GM18498 (cell line): Measurements from ENCODE around the gene NUDT17.
"Not testable (repeated sequence)": the region's sequence is repeated elsewhere in the genome, so short reads cannot be mapped to it uniquely, and the experiment has no call there.

Source experiments
- ATAC-seq: cut with Tn5 transposase; IDR thresholded peaks from one replicate; pipeline ENCODE4 v1.9.1; 2021; ENCODE audit warnings: mild to moderate bottlenecking, moderate library complexity; ENCODE audit not compliant: unreplicated experiment

The NUDT17 gene, protein sequence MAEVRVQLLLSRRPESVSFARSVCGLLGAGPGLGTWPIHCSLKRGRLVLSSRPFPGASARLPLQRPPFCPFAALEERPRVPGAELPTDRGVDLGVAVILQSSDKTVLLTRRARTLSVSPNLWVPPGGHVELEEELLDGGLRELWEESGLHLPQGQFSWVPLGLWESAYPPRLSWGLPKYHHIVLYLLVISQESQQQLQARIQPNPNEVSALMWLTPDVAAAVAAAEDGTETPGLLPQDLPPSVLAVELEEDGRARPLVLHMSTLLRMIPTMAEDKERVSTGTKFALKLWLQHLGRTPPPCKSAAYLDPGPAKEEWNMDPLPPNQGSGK

DNA sequence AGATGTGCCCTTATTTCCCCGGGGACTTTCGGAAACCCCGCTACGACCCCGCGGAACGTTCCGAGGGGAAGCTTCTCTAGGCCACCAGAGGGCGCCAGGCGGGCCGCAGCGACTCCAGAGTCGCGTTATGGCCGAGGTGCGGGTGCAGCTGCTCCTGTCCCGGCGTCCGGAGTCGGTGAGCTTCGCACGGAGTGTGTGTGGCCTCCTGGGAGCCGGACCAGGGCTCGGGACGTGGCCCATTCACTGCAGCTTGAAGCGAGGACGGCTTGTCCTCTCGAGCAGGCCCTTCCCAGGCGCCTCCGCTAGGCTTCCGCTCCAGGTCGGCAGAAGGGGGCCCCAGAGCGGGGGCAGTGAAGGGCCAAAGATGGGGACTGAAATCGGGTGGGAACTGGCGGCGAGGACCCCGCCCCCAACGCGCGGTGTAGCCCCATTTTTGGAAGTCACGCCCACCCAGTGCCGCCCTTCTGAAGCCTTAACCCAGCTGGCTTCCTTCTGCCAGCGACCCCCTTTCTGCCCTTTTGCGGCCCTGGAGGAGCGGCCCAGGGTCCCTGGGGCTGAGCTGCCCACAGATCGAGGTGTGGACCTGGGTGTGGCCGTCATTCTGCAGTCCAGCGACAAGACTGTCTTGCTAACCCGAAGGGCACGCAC, at the start of gene NUDT17:
NUDT17 (plus strand) TSS at position 117 of the 648 bp plus-strand sequence; CDS start at position 128, 11 bp downstream.
- ATAC-seq, result peak; percentile 71

DNA sequence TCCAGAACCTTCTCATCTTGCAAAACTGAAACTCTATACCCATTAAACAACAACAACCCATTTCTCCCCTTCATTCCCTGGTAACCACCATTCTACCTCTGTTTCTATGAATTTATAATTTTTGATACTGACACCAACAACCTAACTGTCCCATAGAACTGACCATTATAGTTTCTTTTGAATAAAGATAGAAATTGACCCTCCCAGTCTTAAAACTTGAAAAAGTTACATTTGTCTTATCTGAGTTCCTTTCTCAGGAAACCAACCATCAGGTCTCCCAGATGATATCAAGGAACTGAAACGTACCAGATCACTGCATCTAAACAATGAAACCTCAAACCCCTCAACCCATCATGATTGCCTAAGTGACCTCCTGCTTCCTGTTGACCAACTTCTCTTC, 48.7 kb upstream of the NUDT17 start:
- no peak for ATAC-seq

DNA sequence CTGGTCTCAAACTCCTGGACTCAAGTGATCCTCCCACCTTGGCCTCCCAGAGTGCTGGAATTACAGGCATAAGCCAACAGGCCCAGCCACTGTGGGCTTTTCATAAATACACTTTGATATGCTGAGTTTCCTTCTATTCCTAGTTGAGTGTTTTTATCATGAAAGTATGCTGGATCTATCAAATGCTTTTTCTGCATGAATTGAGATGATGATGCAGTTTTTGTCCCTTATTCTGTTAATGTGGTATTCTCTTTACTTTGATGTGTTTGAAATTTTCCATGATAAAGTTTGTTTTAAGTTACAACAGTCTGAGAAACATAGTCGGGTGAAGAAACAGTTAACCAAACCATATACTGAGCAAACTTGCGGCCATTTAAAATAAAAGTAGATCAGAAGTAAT, 45.6 kb upstream of the NUDT17 start:
- no peak for ATAC-seq

DNA sequence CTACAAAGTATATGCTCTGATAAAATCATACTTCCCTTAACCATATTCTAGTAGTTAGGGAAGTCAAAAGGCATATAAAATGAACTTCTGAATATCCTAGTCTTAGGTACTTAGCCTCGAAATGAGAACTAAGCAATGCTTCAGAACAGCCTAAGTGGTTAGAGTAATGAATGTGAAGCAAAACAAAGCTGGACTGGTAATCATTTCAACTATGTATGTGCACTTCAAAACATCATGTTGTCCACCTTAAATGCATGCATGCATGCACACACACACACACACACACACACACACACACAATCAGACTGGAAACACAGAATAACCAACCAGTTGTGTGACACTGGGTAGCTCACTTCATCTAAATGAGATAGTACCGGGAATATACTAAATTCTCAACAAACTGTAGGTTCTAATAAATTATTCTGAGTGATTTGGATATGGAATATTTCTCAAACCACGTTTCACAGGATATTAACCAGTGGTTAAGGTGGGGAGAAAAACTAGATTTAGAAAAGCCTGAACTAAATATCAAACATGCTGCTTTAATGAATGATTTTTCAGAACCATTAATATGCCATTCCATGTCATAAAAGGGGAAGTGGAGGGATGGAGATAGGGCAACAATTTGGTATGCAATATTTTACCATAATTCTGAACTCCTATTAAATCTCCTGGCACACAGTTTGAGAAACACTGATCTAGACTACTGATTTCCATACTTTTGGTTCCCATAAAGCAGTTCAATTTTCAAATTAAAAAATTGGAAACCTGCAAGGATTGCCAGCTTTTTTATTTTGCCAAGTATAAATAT, 41.0 kb upstream of the NUDT17 start:
- ATAC-seq, result no peak

DNA sequence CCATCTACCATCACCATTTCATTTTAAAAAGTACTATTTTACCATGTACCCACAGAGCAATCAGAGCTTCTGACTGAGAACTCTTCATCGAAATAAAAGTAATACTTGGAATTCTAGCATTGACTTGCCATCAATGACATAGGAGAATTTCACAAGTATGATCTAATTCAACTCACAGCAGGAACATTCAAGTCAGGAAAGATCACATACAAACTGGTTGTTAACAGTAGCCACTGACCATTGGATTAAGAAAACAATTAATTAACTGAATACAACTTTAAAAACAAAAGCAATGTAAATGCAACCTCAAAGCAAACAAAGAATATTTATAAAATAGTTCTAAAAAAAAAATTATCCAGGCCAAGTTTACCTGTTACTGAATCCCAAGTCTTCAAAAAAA, 40.4 kb upstream of the NUDT17 start:
- ATAC-seq, result no peak

DNA sequence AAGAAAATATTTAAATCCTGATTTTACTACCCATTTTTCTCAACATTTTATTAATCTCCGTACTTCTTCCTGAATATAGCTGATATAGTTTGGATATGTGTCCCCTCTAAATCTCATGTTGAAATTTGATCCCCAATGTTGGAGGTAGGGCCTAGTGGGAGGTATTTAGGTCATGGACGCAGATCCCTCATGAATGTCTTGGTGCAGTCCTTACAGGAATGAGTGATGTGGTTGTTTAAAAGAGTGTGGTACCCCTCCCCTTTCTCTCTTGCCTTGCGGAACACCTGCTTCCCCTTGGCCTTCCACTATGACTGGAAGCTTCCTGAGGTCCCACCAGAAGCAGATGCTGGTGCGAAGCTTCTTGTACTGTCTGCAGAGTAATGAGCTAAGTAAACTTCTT, 39.0 kb upstream of the NUDT17 start:
- no peak for ATAC-seq

DNA sequence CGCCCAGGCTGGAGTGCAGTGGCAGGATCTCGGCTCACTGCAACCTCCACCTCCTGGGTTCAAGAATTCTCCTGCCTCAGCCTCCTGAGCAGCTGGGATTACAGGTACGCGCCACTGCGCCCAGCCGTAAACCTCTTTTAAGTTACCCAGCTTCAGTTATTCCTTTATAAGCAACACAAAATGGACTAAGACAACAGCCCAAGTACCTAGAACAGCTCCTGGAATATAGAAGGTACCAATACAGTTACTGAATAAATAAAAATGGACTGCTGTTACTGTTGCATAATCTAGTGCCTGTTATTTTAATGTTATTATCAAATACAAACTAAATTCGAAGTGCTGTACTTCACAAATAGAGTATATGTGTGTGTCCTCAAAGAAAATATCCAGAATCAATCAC, 38.6 kb upstream of the NUDT17 start:
- no peak for ATAC-seq

DNA sequence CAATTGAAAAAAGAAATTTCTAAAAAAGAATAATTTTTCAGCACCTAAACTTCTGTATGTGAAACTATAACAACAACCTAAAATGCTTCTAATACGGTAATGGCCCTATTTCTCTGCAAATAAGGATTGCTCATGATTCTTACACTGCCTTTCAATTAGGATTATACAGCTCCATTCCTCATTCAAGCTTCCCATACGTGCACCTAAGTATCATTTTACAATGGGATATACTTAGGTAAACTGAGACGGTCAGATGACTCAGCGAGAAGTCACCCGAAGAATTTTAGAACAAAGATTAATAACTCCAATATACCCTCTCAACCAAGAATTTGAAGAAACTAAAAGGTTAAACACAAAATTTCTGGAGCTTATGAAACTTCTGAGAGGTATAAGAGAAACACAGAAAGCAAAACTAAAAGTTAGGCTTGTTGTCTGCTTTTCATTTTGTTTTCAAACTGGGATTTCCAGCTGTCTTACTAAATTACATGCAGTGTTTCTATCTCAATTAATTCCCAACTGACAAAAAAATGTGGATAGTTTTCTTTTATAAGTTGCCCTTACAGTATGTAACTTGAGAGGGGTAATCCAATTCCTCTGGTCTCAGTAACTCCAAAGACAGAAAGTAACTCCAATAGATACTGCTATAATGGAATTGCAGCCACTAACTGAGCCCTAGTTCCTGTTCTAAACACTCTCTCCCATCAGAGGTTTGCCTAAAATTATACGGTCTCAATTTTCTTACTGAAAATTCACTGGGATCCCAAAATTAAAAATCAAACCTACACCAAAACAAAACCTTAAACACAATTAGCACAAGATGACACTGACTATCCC, 32.2 kb upstream of the NUDT17 start:
- not testable (repeated sequence) for ATAC-seq

DNA sequence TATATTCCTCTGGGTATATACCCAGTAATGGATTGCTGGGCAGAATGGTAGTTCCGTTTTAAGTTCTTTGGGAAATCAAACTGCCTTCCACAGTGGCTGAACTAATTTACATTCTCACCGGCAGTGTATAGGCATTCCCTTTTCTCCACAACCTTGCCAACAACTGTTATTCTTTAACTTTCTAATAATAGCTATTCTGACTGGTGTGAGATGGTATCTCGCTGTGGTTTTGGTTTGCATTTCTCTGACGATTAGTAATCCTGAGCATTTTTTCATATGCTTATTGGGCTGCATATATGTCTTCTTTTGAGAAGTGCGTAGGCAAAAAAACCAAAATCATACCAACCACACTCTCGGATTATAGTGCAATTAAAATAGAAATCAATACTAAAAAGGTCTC, 27.3 kb upstream of the NUDT17 start:
- not testable (repeated sequence) for ATAC-seq

DNA sequence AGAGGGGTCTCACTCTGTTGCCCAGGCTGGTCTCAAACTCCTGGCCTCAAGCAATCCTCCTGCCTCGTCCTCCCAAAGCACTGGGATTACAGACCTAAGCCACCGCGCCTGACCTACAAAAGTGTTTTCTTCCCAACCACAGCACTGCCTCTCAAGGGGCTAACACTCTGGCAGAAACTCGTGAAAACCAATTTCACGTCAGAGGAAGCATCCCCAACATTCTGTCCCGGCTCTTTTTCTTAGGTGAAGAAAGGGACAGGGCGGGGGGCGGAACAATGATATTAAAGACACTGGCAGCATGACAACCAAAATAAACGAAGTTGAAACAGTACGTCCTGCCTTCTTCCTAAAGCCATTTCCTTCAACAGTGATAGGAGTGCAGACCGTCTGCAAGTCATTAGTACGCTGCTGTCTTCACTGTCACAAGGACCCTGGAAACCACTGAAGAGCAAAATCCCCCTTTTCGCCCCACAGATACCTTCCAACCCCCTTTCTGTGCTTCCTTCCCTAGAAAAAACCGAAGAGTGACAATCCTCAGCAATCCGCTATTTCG, 22.6 kb upstream of the NUDT17 start:
- ATAC-seq, result not testable (repeated sequence)

DNA sequence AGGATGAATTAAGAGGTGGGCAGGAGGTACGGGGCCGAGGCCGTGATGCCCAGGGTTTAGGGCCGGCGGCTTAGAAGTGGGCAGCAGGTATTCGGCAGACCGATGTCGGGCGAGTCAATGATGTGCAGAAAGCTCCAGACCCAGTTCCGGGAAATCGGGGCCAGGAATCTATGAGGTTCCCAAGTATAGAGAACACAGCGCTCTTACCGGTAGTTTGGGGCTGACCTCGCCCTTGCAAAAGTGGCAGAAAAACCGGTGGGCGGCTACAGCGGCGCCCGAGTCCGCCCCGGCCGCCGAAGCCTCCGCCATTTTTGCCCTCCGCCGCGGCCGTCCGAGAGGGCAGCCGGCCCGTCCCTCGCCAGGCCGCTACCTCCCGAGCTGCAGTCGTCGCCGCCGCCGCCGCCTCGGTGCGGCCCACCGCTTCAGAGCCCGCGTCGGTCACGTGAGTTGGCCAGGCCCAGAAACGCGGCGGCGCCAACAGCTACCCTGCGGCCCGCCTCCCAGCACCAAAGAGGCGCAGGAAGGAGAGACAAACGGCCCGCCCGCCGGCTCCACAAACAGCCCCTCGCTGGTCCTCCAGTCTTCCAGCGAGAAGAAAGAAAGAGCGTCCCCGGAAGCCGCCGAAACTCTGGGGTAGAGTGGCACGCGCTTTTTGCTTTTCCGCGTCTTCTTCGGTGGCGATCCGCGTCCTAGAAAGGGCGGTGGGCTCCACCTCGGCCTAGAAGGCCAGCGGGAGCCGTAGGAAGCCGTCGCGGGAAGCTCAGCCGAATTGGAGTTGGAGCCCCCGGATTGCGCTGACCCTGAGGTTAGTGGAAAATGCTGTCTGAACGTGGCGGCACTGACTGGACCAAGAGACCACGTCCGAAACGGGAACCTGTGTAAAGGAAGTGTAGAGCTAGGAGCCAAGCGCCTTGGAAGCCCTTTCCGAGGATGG, 21.6 kb upstream of the NUDT17 start, which contains the start of the genes POLR3C and RNF115:
POLR3C (plus strand) TSS at position 636 of the 934 bp plus-strand sequence. CDS start 1,577 bp downstream, outside the sequence.
RNF115 (minus strand) TSS at position 531 of the 934 bp plus-strand sequence; CDS start at position 309, 222 bp downstream.
- ATAC-seq, result peak; percentile 88

DNA sequence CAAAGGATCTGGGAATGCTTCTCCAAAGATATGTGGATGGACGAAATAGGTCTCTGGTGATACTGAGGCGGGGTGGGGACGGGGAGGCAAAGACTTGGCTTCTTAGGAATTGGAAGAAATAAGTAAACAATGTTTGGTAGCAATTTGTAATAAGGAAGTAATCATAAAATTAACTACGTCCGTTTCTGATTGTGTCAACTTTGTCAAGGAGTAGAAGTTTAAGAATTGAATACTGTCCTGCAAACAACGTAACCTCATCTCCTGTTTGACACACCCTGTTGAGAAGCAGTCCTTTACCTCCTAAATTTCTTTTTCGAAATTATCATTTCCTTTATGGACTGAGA, 21.0 kb upstream of the NUDT17 start:
- ATAC-seq, result no peak

DNA sequence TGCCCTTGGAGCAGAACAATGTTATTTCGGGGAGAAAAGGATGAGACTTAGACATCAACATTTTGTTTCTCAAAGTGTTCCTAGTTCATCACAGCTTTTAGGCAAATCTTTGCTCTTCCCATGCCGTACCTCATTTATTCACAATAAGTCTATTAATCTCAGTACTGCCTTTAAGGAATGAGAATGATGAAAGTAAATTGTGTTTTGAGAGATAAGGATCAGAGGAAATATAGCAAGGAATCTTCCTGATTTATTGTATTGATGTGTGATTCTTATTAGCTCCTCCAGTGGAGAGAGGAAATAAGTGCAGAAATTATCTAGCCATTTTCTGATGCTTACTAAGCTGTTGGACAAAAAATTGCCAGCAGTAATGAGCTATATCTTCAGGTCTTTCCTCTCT, 19.4 kb upstream of the NUDT17 start:
- ATAC-seq, result no peak

DNA sequence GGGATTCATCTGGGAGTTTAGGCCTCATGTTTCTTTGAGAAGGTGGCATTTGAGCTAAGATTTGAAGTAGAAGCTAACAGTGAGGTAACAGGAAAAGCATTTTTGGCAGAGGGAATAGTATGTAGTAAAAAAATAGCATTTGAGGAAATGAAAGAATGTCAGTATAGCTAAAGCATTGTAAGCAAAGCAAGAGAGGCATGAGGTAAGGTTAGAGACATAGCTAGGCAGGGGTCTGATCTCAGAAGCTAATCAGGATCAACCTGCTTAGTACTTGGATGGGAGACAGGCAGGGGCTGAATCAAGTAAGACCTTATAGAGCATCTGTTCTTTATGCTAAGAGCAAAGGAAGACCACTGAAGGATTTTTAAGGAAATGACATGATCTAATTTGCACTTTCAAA, 17.5 kb upstream of the NUDT17 start:
- ATAC-seq, result no peak

DNA sequence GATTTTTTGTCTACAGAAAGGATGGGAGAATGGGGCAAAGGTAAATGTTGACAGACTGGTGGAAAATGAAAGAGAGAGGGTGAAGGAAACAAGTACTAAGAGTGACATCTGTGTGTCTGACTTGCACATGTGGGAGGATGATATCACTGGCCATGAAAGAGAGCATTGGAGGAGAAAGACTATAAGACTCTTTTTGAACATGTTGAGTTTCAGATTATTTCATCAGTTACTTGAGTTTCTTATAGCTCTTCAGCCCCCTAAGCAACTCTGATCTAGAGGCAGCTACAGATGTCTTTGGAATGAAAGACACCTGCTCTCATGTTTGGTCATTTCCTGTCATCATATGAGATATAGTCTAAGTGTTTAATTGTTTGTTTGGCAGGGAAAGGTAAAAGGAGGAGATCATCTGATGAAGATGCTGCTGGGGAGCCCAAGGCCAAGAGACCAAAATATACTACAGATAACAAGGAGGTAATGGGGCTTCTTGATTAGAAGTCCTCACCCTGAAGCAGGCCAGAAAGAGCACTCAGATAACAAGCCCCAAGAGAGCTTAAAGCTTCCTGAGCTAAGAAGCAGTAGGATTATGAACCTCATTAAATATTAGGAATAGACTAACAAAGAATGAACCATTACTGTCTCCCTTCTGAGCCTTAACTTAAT, 16.9 kb upstream of the NUDT17 start:
- peak; percentile 30 for ATAC-seq

DNA sequence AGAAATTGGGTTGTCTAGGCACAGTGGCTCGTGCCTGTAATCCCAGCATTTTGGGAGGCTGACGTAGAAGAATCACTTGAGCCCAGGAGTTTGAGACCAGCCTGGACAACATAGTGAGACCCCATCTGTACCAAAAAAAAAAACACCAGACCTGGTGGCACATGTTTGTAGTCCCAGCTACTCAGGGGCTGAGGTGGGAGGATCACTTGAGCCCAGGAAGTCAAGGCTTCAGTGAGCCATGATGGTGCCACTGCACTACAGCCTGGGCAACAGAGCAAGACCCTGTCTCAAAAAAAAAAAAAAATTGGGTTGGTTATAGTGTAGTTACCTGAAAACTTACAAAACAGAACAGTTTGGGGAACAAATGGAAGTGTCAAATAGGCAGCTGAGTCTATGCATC, 14.6 kb upstream of the NUDT17 start:
- ATAC-seq, result not testable (repeated sequence)

DNA sequence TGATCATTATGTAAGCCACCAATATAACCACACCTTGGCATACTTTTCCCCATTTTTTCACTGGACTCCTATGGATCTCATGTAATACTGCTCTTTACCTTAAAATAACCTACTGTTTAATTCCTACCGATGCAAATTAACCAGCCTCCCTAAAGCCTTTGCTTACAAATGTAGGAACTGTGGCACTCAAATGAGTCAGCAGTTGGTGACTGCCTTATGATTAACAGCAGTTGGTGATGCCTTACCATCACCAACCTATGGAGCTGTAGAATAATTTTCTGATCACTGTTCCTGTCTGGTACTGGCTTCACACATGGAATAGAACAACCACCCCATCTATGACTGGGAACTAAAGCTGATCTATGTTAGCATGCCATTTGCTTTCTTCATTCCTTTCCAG, 7.8 kb upstream of the NUDT17 start:
- no peak for ATAC-seq

DNA sequence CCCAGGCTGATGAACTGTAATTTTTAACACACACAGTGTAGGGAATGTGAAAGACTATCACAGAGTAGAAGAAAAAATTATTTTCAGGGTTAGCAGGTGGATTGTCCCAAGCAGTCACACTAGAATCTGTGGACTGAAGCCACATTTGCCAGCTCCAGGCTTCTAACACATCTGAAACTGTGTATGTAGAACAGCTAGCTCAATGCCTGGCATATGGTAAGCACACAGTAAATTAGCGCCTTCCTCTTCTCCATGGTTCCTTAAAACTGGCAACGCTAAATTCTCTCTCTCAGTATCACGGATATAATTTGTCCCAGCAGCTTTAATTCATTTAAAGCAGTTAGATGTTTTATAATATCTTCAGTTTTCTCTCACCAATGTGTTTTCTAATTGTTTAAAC, 2.4 kb upstream of the NUDT17 start:
- ATAC-seq, result no peak

DNA sequence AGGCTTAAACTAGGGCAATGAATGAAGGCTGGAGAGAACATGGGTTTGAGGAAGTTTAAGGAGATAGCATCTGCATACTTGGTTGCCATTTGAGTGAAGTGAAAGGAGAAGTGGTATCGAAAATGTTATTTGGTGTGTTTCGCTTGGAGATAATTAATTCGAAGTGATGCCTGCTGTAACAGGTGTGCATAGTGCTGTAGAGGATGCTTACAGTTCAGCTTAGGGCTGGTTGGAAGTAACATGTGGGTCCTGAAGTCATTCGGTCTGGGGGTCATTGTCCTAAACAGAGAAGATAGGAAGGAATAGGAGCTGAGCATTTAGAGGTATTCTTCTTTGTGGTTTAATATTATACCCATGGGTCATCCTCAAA, 301 bp upstream of the NUDT17 start:
- peak; percentile 75 for ATAC-seq
